WTC11 (cell line): ENCODE measurements around the gene ZNF622. TPM values are rescaled to one million over a fixed set of nuclear protein-coding genes. Genes with fewer than 3 reads are reported as not detected.

Experiments used
- ATAC-seq: fragments of 200-7000 bp; cut with Tn5 transposase; 2 replicates; pipeline ENCODE4 v1.10.0; 2021; ENCODE audit warnings: mild to moderate bottlenecking, moderate library complexity
- CTCF ChIA-PET: fragments of 300-600 bp; sonication (Branson Sonifier 250); formaldehyde crosslinking; loops from one replicate; lab custom pipeline; 2021; ENCODE audit warnings: antibody characterized with exemption; lab: Charles Lee
- POLR2A ChIA-PET: fragments of 350-600 bp; sonication (Branson Sonifier 250); formaldehyde crosslinking; loops from one replicate; lab custom pipeline; 2021; ENCODE audit warnings: antibody characterized with exemption; lab: Charles Lee
- DNase-seq: peaks from one replicate; pipeline ENCODE4 v3.0.0; 2021; ENCODE audit warnings: low spot score
- H3K27ac Mint-ChIP-seq: 2 replicates; pipeline ENCODE4 v1.8.0; 2021; ENCODE audit warnings: mixed read lengths
- H3K27me3 Mint-ChIP-seq: 2 replicates; pipeline ENCODE4 v1.8.0; 2021; ENCODE audit warnings: low read depth, mild to moderate bottlenecking, moderate library complexity, mixed read lengths
- H3K36me3 Mint-ChIP-seq: 2 replicates; pipeline ENCODE4 v1.8.0; 2021; ENCODE audit warnings: mixed read lengths
- H3K4me1 Mint-ChIP-seq: 2 replicates; pipeline ENCODE4 v1.8.0; 2022; ENCODE audit warnings: mixed read lengths
- H3K4me3 Mint-ChIP-seq: 2 replicates; pipeline ENCODE4 v1.8.0; 2021; ENCODE audit warnings: mild to moderate bottlenecking, moderate library complexity, mixed read lengths
- H3K9me3 Mint-ChIP-seq: 2 replicates; pipeline ENCODE4 v1.8.0; 2021; ENCODE audit warnings: mixed read lengths
- ARID4B ChIP-seq: sonication (generic); formaldehyde crosslinking; IDR thresholded peaks from 2 replicates; pipeline ENCODE4 v1.8.0; 2023; ENCODE audit warnings: missing genetic modification reagents, mild to moderate bottlenecking, borderline replicate concordance
- ATF1 ChIP-seq: sonication (generic); formaldehyde crosslinking; IDR thresholded peaks from 2 replicates; pipeline ENCODE4 v1.8.1; 2023; ENCODE audit warnings: mild to moderate bottlenecking, moderate library complexity, missing genetic modification reagents
- CDX4 ChIP-seq: fragments of 250-450 bp; sonication (Bioruptor Pico); IDR thresholded peaks from 2 replicates; pipeline ENCODE4 v1.9.0; 2021; ENCODE audit warnings: moderate library complexity, mild to moderate bottlenecking, inconsistent platforms, borderline replicate concordance
- ESRRA ChIP-seq: sonication (generic); formaldehyde crosslinking; IDR thresholded peaks from 2 replicates; pipeline ENCODE4 v1.8.1; 2022; ENCODE audit warnings: mild to moderate bottlenecking, missing genetic modification reagents, borderline replicate concordance
- FOXP1 ChIP-seq: sonication (generic); formaldehyde crosslinking; IDR thresholded peaks from 2 replicates; pipeline ENCODE4 v1.8.0; 2022; ENCODE audit warnings: missing genetic modification reagents, mild to moderate bottlenecking, moderate library complexity, borderline replicate concordance
- HMGA2 ChIP-seq: fragments of 250-450 bp; sonication (Bioruptor Pico); IDR thresholded peaks from 2 replicates; pipeline ENCODE4 v1.4.0; 2021; ENCODE audit warnings: mild to moderate bottlenecking, moderate library complexity
- NFYB ChIP-seq: sonication (generic); formaldehyde crosslinking; conservative IDR thresholded peaks from 2 replicates; pipeline ENCODE4 v1.8.0; 2022; ENCODE audit warnings: low read depth, missing genetic modification reagents
- SMAD3 ChIP-seq: sonication (generic); formaldehyde crosslinking; IDR thresholded peaks from 2 replicates; pipeline ENCODE4 v1.8.0; 2022; ENCODE audit warnings: missing genetic modification reagents, mild to moderate bottlenecking, borderline replicate concordance
- TEAD1 ChIP-seq: sonication (generic); formaldehyde crosslinking; IDR thresholded peaks from 2 replicates; pipeline ENCODE4 v1.8.0; 2022; ENCODE audit warnings: mild to moderate bottlenecking, missing genetic modification reagents
- ZMAT4 ChIP-seq: fragments of 250-450 bp; sonication (Bioruptor Pico); IDR thresholded peaks from 2 replicates; pipeline ENCODE4 v1.9.0; 2021; ENCODE audit warnings: mild to moderate bottlenecking
- ZNF121 ChIP-seq: sonication (generic); formaldehyde crosslinking; IDR thresholded peaks from 2 replicates; pipeline ENCODE4 v1.8.0; 2023; ENCODE audit warnings: missing genetic modification reagents
- ZNF423 ChIP-seq: fragments of 250-450 bp; sonication (Bioruptor Pico); IDR thresholded peaks from 2 replicates; pipeline ENCODE4 v2.1.2; 2022; ENCODE audit warnings: mild to moderate bottlenecking, moderate library complexity
- total RNA-seq: library from RNA; stranded (reverse); gene quantifications from 3 replicates; pipeline ENCODE4 v1.2.3, GENCODE V29; 2021
- TF ChIP-seq, protein P1 (sequence below): fragments of 250-450 bp; sonication (Bioruptor Pico); IDR thresholded peaks from 2 replicates; pipeline ENCODE4 v1.9.0; 2021; ENCODE audit warnings: mild to moderate bottlenecking, borderline replicate concordance
- TF ChIP-seq, protein P2 (sequence below): sonication (generic); formaldehyde crosslinking; IDR thresholded peaks from 2 replicates; pipeline ENCODE4 v1.8.1; 2023; ENCODE audit warnings: mild to moderate bottlenecking, missing genetic modification reagents, borderline replicate concordance
- TF ChIP-seq, protein P3 (sequence below): sonication (generic); formaldehyde crosslinking; IDR thresholded peaks from 2 replicates; pipeline ENCODE4 v1.8.1; 2022; ENCODE audit warnings: mild to moderate bottlenecking, moderate library complexity, missing genetic modification reagents
- TF ChIP-seq, protein P4 (sequence below): sonication (generic); formaldehyde crosslinking; conservative IDR thresholded peaks from 2 replicates; pipeline ENCODE4 v1.8.1; 2023; ENCODE audit warnings: mild to moderate bottlenecking, low read depth, missing genetic modification reagents, moderate library complexity

The ZNF622 gene
- total RNA-seq, 1 experiment from 2014 or later: 37.9 TPM

DNA sequence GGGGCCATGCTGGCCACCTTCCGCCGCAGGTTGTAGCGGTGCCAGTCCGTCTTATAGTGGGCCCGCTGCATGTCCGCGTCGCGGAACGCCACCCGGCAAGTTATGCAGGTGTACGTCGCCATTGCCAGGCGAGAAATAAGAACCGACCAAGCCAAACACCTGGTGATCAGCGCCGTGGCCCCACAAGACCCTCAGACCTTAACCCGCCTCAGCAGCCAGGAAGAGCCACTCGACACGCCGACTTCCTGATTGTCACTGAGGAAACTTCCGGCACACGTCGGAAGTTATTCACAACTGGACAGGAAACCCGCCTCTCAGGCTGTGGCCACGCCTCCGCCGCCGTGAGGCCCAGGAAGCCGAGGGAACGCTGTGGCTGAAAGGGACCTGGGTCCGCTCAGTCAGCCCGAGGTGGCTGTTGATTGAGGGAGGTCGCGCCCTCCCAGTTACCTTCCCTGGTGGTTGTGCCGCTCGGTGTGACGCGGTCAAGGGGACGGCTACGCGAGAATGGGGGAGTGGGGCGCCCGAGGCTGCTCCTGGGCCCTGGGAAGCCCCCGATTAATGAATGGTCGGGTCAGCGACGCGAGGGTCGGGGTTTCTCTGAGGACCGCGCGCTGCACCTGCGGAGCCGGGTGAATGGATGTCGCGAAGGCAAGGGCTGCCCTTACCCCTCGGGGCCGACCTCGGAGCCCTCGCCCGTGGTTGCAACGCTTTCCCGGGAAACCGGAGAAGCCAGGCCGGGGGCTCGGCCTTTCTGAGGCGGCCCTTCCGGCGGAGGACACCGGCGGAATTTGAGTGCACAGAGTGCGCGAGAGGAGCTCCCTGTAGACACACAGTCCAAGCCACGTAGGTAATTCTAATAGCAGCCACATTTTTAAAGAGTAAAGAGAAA is at the start of gene ZNF622 (continued):
- TF ChIP-seq ARID4B (CRISPR knock-in tag): peak; percentile 78; the same call in 1 of the 2 replicates
- TF ChIP-seq, protein P1, sequence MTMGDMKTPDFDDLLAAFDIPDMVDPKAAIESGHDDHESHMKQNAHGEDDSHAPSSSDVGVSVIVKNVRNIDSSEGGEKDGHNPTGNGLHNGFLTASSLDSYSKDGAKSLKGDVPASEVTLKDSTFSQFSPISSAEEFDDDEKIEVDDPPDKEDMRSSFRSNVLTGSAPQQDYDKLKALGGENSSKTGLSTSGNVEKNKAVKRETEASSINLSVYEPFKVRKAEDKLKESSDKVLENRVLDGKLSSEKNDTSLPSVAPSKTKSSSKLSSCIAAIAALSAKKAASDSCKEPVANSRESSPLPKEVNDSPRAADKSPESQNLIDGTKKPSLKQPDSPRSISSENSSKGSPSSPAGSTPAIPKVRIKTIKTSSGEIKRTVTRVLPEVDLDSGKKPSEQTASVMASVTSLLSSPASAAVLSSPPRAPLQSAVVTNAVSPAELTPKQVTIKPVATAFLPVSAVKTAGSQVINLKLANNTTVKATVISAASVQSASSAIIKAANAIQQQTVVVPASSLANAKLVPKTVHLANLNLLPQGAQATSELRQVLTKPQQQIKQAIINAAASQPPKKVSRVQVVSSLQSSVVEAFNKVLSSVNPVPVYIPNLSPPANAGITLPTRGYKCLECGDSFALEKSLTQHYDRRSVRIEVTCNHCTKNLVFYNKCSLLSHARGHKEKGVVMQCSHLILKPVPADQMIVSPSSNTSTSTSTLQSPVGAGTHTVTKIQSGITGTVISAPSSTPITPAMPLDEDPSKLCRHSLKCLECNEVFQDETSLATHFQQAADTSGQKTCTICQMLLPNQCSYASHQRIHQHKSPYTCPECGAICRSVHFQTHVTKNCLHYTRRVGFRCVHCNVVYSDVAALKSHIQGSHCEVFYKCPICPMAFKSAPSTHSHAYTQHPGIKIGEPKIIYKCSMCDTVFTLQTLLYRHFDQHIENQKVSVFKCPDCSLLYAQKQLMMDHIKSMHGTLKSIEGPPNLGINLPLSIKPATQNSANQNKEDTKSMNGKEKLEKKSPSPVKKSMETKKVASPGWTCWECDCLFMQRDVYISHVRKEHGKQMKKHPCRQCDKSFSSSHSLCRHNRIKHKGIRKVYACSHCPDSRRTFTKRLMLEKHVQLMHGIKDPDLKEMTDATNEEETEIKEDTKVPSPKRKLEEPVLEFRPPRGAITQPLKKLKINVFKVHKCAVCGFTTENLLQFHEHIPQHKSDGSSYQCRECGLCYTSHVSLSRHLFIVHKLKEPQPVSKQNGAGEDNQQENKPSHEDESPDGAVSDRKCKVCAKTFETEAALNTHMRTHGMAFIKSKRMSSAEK (CRISPR knock-in tag): no peak
- no peak for TF ChIP-seq ZNF423
- TF ChIP-seq, protein P2, sequence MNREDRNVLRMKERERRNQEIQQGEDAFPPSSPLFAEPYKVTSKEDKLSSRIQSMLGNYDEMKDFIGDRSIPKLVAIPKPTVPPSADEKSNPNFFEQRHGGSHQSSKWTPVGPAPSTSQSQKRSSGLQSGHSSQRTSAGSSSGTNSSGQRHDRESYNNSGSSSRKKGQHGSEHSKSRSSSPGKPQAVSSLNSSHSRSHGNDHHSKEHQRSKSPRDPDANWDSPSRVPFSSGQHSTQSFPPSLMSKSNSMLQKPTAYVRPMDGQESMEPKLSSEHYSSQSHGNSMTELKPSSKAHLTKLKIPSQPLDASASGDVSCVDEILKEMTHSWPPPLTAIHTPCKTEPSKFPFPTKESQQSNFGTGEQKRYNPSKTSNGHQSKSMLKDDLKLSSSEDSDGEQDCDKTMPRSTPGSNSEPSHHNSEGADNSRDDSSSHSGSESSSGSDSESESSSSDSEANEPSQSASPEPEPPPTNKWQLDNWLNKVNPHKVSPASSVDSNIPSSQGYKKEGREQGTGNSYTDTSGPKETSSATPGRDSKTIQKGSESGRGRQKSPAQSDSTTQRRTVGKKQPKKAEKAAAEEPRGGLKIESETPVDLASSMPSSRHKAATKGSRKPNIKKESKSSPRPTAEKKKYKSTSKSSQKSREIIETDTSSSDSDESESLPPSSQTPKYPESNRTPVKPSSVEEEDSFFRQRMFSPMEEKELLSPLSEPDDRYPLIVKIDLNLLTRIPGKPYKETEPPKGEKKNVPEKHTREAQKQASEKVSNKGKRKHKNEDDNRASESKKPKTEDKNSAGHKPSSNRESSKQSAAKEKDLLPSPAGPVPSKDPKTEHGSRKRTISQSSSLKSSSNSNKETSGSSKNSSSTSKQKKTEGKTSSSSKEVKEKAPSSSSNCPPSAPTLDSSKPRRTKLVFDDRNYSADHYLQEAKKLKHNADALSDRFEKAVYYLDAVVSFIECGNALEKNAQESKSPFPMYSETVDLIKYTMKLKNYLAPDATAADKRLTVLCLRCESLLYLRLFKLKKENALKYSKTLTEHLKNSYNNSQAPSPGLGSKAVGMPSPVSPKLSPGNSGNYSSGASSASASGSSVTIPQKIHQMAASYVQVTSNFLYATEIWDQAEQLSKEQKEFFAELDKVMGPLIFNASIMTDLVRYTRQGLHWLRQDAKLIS (CRISPR knock-in tag): 0 out of 2 replicates have a peak, but pooled peaks have one; percentile 26
- TF ChIP-seq, protein P3, sequence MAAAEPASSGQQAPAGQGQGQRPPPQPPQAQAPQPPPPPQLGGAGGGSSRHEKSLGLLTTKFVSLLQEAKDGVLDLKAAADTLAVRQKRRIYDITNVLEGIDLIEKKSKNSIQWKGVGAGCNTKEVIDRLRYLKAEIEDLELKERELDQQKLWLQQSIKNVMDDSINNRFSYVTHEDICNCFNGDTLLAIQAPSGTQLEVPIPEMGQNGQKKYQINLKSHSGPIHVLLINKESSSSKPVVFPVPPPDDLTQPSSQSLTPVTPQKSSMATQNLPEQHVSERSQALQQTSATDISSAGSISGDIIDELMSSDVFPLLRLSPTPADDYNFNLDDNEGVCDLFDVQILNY (CRISPR knock-in tag): 0 out of 2 replicates have a peak, but pooled peaks have one; percentile 42
- peak; percentile 78; the same call in 1 of the 2 replicates for TF ChIP-seq ESRRA (CRISPR knock-in tag)

DNA sequence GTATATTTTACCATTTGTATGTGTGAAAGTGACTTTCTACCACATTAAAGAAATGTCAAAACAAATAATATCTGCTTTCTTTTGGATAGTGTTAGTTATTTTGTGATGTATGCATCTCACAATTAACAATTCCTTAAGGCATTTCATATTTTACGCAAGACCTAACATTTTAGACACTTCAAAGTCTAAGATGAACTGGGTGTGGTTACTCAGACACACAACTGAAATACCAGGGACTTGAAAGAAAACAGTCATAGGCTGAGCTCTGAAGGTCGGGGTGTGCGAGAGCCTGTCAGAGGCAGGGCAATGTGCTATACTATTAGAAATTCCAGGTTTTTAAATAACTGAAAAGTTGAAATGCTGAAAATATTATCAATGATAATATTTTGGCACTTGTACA is 44.5 kb upstream of the ZNF622 start:
- ChIA-PET CTCF (no interaction called here), POLR2A (no interaction called here)
- no peak overlapping the region for H3K27ac Mint-ChIP-seq
- no peak for ATAC-seq
- no peak for DNase-seq
- peaks cover 11% of the 10 kb centered on the region for H3K4me1 Mint-ChIP-seq
- H3K36me3 Mint-ChIP-seq: no peaks in the 10 kb centered on the region
- peaks cover 3% of the 10 kb centered on the region; the same call in 1 of the 2 replicates for H3K9me3 Mint-ChIP-seq
- H3K27me3 Mint-ChIP-seq: no peaks in the 10 kb centered on the region
- H3K4me3 Mint-ChIP-seq: no peak overlapping the region
- TF ChIP-seq ZNF121 (CRISPR knock-in tag) (no peak), FOXP1 (CRISPR knock-in tag) (no peak), TEAD1 (CRISPR knock-in tag) (no peak), NFYB (CRISPR knock-in tag) (no peak), CDX4 (no peak), ZNF423 (no peak), ATF1 (no peak), SMAD3 (CRISPR knock-in tag) (no peak), HMGA2 (no peak), ZMAT4 (CRISPR knock-in tag) (no peak)
- TF ChIP-seq, protein P4, sequence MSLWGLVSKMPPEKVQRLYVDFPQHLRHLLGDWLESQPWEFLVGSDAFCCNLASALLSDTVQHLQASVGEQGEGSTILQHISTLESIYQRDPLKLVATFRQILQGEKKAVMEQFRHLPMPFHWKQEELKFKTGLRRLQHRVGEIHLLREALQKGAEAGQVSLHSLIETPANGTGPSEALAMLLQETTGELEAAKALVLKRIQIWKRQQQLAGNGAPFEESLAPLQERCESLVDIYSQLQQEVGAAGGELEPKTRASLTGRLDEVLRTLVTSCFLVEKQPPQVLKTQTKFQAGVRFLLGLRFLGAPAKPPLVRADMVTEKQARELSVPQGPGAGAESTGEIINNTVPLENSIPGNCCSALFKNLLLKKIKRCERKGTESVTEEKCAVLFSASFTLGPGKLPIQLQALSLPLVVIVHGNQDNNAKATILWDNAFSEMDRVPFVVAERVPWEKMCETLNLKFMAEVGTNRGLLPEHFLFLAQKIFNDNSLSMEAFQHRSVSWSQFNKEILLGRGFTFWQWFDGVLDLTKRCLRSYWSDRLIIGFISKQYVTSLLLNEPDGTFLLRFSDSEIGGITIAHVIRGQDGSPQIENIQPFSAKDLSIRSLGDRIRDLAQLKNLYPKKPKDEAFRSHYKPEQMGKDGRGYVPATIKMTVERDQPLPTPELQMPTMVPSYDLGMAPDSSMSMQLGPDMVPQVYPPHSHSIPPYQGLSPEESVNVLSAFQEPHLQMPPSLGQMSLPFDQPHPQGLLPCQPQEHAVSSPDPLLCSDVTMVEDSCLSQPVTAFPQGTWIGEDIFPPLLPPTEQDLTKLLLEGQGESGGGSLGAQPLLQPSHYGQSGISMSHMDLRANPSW (CRISPR knock-in tag): no peak
